HG02981 (cell line): ENCODE measurements around the gene ATP6V1B1.

ENCODE experiments used
- ATAC-seq: cut with Tn5 transposase; IDR thresholded peaks from one replicate; pipeline ENCODE4 v1.9.1; 2021; ENCODE audit warnings: mild to moderate bottlenecking, moderate library complexity; ENCODE audit not compliant: unreplicated experiment

ATP6V1B1 gene

GRCh38 chr2:70901227-70902066, 34.3 kb upstream of the ATP6V1B1 start:
- ATAC-seq: no peak

- no peak for ATAC-seq
Observed at GRCh38 chr2:70902067-70902442, 33.6 kb upstream of the ATP6V1B1 start.

DNA sequence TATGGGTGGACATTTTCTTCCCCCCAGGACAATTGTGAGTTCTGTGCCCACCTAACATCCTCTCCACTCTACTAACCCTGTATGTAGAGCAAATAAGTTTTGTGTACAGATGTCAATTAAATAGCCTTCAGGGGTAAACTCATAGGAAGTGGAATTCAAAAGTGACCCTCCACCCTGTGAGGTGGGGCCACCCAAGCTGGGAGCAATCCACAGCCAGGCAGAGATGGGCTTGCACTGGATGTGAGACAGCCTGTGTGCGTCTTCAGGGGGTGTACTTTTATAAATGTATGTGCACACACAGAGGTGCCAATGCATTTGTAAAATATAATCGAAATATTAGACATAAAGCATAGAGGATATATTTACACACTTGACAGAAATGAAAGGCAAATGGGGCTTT, 33.1 kb upstream of the ATP6V1B1 start:
- no peak for ATAC-seq

DNA sequence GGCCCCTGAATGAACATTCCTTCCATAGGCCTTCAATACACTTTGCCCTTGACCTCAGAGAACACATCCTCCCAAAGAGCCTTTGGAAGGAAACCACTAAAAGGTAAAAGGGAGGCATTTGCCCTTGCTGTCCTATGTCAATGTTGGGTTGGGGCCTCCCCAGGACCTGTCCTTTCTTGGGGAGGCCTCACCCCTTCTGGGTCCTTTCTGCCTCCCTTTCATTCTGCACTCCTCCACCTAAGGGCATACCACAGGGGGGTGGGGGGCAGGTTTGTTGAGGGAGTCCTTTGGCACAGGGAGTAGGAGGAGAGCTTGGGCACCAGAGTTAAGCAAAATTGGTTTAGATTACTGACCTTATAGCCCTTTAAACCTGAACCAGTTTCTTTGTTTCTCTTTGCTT, 32.5 kb upstream of the ATP6V1B1 start:
- no peak for ATAC-seq

GRCh38 chr2:70903641-70904340, 31.9 kb upstream of the ATP6V1B1 start:
- no peak for ATAC-seq

DNA sequence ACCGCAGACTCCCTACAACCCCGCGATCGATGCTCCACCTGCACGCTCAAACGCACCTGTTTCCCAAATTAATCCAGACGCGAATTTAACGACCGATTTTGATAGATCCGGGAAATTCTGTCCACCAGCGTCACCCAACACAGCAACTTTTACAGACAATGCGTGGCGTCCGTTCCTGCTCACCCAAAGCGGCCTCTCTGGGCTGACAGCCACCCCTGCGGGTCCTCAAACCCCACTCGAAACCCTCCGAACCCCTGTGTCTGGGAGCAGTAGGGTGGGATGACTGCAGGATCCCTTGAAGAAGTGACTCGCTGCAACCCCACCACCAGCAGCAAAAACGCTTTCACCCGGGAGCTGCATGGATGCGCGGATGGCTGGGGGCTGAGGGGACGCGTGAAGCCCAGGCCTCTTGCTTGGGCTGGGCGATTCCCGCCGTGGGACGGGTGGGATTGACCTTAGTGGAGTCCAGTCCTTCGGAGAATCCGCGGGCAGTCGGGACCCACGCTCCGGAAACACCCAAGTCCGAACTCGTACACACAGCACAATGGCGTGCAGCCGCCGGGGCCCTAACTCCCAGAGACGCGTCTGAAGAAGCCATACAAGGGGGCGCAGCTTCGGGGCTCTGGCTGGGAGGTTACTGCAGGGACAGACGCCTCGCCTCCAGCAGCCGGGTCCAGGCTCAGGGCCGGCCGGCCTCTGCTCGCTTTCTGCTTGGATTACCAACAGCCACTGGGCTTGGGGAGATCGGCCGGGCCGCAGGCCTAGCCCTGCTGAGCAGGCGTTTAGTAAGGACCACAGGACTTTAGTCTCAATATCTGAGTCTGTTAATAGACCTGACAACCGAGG, 31.1 kb upstream of the ATP6V1B1 start:
- ATAC-seq: no peak

DNA sequence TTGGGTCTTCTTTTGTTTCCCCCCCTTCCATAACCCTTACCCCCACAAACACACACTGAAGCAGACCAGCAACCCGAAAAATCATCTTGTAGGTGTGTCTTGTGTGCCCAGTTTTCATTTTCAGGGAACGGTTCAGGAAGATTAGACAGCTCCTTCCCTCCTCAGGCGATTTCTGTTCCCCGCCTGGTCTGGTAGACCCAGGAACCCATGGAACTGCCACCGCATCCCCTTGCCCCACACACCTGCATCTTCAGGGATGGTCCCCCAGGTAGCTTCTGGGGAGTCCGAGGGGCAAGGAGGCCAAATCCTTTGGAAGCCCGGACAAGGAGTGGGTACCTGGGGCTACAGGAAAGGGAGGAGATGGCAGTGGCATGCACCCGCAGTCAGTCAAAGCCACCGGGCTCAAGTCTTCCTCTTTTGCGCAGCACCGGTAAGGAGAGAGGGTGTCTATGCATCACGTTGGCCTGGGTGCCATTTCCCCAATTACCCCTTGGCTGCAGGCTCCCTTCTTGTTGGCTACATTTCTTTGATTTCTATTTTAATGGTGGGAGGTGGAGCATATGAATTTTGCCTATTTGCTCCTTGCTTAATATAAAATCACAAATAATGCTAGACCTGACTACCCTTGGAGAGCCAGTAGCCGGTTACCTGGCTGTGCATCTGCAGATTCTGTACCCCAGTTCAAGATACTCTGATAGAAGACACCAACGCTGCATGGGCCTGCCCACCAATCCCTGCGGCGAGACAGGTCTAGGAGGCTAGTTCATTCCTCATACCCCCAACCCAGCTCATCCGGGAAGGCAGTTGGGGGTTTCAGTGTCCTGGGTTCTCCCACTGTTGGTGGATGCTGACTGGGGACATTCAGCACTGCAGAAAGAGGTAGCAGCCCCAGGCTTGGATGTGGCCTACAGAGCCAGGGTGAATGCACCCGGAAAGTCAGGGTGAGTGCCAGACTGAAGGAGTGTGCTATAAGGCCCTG, 30.0 kb upstream of the ATP6V1B1 start:
- ATAC-seq: no peak

- ATAC-seq: no peak
Observed at GRCh38 chr2:70906439-70907005, 29.2 kb upstream of the ATP6V1B1 start.

DNA sequence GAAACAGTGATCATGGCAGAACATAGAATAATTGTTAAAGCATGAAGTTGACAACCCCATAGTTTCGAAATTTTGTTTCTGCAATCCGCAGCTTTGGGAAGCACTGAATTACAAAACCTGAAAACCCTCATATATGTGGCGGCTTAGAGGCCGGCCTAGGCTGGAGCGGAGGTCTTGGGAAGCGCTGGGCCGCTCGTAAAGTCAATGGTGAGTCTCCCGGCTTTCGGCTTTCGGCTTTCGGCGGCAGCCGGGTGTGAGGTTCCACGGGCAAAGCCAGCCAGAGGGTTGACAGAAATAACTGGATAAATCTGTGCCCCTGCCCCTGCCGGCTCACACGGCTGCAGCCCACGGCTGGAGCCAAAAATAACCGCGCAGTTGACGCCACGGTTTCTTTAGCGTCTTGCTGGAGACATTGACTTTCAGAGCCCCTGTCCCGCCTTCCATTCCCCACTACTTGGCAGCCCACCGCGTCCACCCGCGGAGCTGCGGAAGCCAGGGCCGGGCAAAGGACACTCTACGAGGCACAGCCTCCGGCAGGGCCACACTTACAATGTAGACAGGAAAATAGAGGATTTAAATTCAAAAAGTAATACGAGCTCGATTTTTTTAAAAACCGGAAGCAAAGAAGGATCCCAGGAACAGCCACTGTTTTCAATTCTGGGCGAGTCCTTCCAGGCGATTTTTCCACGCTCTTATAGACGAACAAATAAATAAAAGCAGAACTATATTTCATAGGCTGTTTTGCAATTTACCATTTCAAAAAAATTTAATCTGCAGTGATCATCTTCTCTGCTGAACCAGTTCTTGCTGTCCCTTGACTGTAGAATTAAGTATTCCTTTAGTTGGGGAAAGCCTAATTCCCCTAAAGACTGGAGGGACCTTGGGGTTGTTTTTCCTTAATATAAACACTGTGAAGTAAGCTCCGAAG, 28.3 kb upstream of the ATP6V1B1 start:
- ATAC-seq: no peak

GRCh38 chr2:70916291-70916690, 19.4 kb upstream of the ATP6V1B1 start:
- no peak for ATAC-seq

DNA sequence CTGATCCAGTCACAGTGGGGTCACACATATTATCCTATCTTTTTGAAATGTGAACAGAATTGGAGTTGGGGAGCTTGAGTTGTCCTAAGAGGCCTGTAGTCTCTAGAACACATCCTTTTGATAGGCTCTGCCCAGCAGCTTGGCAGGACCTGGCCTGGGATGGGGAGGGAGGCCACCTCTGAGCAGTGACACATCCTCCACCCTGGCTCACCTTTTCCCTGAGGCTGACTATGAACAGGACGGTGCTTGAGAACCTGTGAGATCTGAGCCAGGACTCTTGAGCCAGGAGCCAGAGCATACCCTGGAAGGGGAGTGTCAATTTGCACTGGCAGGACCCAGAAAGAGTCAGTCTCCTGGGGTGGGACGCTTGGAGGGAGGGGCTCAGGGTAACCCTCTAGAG, 17.7 kb upstream of the ATP6V1B1 start:
- no peak for ATAC-seq

GRCh38 chr2:70919672-70920366, 15.9 kb upstream of the ATP6V1B1 start:
- ATAC-seq: peak; percentile 54

GRCh38 chr2:70920367-70920715, 15.4 kb upstream of the ATP6V1B1 start:
- ATAC-seq: no peak

DNA sequence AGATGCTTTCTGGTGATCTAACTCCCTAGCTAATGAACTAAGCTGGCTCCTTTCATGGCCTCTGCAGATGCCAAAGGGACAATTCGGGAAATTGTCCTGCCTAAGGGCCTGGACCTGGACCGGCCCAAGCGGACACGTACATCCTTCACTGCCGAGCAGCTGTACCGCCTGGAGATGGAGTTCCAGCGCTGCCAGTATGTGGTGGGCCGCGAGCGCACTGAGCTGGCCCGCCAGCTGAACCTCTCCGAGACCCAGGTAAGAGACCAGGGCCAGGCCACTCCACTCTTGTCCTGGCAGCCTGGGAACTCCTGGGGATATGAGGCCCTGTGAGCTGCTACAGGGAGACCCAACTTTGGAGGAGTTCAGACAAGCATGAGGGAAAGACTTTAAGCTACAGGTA, 14.7 kb upstream of the ATP6V1B1 start:
- no peak for ATAC-seq

GRCh38 chr2:70921839-70922234, 13.9 kb upstream of the ATP6V1B1 start:
- no peak for ATAC-seq

GRCh38 chr2:70922235-70923234, 13.2 kb upstream of the ATP6V1B1 start:
- ATAC-seq: no peak

DNA sequence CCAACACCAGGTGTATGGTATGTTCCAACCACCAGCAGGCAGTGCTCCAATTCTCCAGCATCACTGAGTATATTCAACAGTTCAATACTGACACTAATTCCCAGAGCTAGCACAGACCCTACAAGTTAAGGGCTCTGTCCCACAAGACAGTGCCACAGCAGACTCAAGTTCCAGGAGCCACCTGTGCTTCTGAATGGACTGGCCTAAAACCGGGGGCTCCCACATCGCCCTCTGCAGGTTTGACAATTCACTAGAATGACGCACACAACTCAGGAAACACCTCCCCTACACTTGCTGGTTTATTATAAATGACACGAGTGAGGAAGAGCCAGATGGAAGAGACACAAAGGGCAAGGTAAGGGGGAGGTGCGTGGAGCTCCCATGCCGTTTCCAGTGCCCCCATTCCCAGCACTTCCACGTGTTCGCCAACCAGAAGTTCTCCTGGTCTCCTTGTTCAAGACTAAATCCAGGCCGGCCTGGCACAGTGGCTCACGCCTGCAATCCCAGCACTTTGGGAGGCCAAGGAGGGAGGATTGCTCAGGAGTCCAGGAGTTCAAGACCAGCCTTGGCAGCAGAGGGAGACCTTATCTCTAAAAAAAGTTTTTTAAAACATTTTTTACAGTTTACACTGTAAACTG, 12.2 kb upstream of the ATP6V1B1 start:
- ATAC-seq: no peak
